ENCODE measurements around the gene CEACAM19. TPM values are rescaled to one million over a fixed set of nuclear protein-coding genes. Genes with fewer than 3 reads are reported as not detected.

CEACAM19 gene
- total RNA-seq, 1 donor from 2014 or later, result 3.7 TPM

DNA sequence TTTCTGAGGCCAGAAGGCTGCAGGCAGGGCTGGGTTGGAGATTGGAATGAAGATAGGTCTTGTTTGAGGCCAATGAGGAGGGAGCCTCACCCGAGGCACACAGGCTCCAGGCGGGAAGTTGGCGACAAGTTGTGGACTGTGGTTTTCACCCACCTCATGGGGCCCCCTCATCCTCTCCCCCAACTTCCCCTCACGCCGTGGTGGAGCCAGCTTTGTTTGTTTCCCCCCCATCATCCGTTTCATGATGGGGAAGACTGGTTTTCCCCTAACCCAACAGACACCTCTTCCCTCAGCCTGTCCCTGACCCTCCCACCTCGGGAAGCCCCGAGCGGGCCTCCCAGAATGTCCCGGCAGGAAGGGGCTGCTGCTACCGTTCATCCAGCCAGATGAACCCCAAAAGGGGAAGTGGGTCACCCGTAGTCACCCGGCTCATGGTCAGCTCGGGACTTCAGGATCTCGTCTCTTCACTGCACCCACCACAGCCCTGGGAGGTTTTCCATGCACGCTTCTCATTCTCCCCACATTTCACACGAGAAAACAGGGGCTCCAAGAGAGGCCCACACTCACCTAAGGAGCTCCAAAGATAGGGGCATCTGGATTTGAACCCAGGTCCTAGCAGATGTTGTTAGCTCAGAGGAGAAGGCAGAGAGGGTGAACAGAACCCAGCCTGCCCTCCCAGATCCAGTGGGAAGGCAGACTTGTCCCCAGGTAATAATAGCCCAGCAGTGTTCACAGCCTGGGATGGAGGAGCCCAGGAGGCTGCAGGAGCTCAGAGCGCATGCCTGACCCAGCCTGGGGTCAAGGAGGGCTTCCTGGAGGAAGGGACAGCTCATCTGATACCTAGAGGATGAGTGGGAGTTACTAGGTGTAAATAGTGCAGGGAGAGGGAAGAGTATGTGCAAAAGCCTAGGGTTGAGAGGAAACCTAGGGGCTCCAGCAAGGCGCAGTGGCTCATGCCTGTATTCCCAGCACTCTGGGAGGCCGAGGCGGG lies 51.1 kb downstream of the CEACAM19 start:
- DNase-seq (ENCODE audit: low spot score), result no peak

DNA sequence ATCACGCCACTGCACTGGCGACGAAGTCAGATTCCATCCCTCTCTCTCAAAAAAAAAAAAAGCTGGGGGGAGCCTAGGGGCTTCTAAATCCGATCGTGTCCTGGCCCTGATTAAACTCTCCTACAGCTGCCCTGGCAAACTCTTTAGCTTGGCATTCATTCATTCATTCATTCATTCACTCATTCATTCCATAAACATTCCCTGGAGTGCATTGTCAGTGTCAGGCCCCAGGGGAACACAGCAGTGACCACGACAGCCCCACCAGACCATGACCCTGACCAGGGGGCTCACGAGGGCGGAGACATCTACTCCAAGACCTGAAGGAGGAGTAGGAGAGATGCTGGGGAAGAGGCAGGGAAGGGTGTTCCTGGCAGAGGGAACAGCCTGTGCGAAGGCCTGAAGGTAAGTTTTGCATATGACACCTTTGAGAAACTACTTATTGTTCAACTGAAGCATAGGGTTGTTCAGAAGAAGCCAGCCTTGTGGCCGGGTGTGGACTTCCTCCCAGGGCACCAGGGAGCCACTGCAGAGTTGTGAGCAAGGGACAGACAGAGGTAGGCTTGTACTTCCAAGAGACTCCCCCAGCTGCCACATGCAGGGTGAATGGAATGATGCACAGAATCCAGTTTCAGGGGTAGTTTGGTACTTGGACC lies 52.1 kb downstream of the CEACAM19 start:
- DNase-seq (ENCODE audit: low spot score), result no peak

DNA sequence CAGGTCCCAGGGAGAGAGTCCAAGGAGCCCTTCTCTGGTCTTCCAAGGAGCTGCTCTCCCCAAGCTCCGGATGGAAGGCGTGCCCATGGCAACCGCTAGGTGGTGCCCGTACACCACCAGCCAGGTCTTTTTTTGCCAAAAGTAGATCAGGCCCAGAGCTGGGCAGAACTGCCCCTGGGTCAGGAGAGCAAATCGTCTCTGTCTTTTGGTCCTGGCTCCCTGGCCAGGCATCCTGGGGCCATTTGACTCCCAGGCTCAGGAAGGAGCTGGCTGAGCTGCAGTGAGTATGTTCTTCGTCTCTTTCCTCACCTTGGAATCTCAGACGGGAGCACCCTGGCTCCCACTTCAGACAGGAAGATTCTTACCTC lies 52.7 kb downstream of the CEACAM19 start:
- peak; percentile 93 for DNase-seq (ENCODE audit: low spot score)

DNA sequence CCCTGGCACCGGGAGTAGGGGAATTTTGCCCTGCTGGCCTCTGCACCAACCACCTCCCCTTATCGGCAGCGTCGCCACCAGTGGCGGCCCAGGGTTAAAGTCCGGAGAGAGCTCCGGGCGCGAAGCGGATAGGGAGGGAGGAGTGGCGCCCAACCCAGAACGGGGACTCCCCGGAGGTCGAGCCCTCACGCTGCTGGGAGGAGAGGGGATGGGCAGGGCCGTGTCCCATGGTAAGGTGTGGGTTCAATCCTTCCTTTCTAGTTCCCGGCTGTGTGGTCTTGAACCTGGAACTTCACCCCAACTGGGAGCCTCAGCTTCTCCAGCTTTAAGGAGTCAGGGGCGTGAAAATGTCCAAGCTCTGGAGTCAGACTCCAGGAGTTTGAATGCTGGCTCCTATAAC lies 54.0 kb downstream of the CEACAM19 start:
- no peak for DNase-seq (ENCODE audit: low spot score)

DNA sequence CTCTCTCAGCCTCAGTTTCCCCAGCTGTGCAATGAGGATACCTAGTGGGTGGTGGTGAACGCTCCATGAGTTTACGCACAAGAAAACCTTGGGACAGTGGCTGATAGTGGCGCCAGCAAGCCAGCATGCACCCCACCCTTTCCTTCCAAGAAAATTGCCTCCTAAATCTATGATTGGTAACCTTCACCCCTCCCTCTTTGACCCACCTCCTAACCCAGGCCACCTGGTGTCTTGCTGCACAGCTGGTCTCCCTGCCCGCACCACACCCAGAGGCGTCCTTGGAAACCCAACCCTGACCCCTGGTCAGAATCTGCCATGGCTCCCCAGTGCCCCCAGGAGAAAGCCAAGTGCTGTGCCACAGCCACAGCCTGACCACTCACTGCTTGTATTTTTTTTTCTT lies 54.4 kb downstream of the CEACAM19 start:
- no peak for DNase-seq (ENCODE audit: low spot score)

DNA sequence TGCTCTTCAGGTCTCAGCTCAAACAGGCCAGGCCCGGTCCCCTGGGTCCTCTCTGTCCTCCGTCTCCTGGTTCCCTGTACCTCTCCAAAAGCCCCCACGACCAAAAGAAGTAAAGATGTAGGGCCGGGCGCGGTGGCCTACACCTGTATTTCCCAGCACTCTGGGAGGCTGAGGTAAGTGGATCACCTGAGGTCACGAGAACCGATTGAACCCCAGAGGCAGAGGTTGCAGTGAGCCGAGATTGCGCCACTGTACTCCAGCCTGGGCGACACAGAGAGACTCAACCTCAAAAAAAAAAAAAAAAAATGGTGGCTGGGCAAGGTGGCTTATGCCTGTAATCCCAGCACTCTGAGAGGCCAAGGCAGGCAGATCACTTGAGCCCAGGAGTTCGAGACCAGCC lies 55.2 kb downstream of the CEACAM19 start:
- DNase-seq (ENCODE audit: low spot score), result no peak

DNA sequence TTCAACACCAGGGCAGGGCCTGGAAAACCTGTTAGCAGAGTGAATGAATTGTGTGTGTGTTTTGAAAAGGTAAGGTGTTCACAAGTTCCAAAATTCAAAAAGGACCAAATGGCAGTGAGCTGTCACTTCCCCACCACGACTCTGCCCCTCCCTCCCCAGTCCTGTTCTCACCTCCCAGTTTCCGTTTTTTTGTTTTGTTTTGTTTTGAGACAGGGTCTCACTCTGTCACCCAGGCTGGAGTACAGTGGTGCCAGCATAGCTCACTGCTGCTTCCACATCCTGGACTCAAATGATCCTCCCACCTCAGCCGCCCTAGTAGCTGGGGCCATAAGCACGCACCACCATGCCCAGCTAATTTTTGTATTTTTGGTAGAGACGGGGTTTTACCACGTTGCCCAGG lies 56.9 kb downstream of the CEACAM19 start:
- DNase-seq (ENCODE audit: low spot score), result no peak

DNA sequence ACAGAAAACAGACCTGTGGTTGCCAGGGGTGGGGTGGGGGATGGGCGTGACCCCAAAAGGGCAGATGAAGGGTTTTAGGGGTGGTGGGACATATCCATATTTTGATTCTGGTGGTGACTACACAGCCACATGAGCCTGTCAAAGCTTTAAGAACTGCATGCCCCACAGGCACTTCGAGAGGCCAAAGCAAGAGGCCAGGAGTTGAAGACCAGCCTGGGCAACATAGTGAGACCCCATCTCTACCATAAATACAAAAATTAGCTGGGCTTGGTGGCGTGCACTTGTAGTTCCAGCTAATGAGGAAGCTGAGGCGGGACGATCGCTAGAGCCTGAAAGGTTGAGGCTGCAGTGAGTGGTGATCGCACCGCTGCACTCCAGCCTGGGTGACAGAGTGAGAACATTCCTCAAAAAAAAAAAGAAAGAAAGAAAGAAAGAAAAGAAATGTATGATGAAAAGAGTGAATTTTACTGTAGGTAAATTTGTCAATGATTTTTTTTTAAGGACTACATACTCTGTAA lies 58.3 kb downstream of the CEACAM19 start:
- no peak for DNase-seq (ENCODE audit: low spot score)

DNA sequence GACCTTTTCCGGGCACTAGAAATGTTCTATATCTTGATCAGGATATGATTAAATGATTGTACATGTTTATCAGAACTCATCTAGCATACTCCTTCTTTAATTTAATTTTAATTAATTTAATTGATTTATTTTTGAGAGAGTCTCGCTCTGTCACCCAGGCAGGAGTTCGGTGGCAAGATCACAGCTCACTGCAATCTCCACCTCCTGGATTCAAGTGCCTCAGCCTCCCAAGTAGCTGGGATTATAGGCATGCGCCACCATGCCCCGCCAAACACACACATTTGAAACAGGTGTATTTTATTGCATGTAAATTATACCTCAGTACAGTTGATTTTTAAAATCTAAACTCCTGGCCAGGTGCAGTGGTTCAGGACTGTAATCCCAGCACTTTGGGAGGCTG lies 59.8 kb downstream of the CEACAM19 start:
- DNase-seq (ENCODE audit: low spot score), result no peak

DNA sequence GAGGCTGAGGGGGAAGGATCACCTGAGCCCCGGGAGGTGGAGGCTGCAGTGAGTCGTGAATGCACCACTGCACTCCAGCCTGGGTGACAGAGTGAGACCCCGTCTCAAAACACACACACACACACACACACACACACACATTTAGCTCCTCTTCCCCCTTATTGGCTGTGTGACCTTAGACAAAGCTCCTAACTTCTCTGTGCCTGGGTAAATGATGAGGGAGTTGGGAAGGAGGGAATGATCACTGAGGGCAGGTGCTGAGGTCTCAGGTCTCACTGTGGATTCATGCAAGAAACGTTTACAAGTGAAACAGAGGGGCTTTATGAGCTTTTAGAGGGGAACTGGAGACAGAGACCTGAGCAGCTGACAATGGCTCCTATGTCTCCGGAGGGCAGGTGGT lies 60.3 kb downstream of the CEACAM19 start:
- no peak for DNase-seq (ENCODE audit: low spot score)

DNA sequence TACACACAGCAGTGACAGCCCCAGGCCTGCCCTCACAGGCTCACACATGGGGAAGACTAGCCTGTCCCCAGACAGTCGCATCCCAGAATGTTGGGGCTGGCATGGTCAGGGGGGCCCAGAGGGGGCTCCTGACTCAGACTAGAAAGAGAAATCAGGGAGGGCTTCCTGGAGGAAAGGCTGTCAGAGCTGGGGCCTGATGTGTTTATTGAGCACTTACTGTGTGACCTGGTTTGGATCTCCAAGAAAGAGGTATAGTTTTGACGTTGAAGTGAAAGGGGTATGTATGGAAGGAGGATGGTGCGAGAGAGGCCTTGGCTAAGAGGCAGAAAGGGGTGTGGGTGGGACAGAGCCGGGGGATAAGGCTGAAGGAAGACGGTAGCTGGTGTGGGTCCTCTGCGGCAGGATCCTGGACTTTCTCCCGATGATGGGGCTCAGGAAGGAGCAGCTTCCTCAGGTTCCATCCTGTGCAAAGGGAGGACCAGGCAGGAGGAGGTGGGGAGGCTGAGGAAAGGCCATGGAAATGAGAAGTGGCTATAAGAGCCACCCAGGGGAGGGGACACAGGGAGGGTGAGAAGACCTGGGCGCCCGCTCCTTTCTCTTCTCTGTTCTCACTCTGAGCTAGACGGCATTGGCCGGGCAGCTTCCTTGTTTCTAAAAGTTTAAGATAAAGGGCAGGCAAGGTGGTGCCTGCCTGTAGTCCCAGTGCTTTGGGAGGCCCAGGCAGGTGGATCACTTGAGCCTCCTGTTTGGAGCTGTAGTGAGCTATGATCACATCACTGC lies 61.1 kb downstream of the CEACAM19 start:
- DNase-seq (ENCODE audit: low spot score), result no peak

Small RNA genes lying within 50 kb of the gene (microRNA-seq; reads per million reads assigned to microRNA genes)
- gene MIR4531 (ENCODE audit: borderline number of aligned reads), result not detected

Other genes starting within 250 kb of the CEACAM19 start
- gene ZNF229, start 223.0 kb upstream of the CEACAM19 start, total RNA-seq, result 4.4 TPM
- gene ZNF180, start 171.0 kb upstream of the CEACAM19 start, total RNA-seq, result 3.9 TPM
- not detected for gene CEACAM20, start 141.8 kb upstream of the CEACAM19 start, total RNA-seq
- not detected for gene IGSF23, start 57.9 kb upstream of the CEACAM19 start, total RNA-seq
- gene PVR, start 27.6 kb upstream of the CEACAM19 start, total RNA-seq, result 30.3 TPM
- gene CEACAM16, start 27.7 kb downstream of the CEACAM19 start, total RNA-seq, result not detected
- gene BCL3, start 77.2 kb downstream of the CEACAM19 start, total RNA-seq, result 73.8 TPM
- not detected for gene CBLC, start 106.4 kb downstream of the CEACAM19 start, total RNA-seq
- gene BCAM, start 137.6 kb downstream of the CEACAM19 start, total RNA-seq, result 42.3 TPM
- gene NECTIN2, start 174.8 kb downstream of the CEACAM19 start, total RNA-seq, result 103 TPM
- gene TOMM40, start 219.8 kb downstream of the CEACAM19 start, total RNA-seq, result 60.5 TPM
- gene APOE, start 234.3 kb downstream of the CEACAM19 start, total RNA-seq, result 162 TPM
- 32.3 TPM for gene APOC1, start 243.1 kb downstream of the CEACAM19 start, total RNA-seq

All from mesenteric fat pad (tissue), 1 donor.